Natural killer cell (primary cell): ENCODE data around the gene VSIG8. TPM values are rescaled to one million over a fixed set of nuclear protein-coding genes. Genes with fewer than 3 reads are reported as not detected.

Experiments
- ATAC-seq, 3 donors: fragments of 150-1000 bp in 2 of 3; fragments of 200-7000 bp in 1 of 3; cut with Tn5 transposase; 1 replicate in 1 of 3; 2 replicates in 2 of 3; pipeline ENCODE4 v1.10.0; 2021; ENCODE audit warnings: mild to moderate bottlenecking in 2 of 3, moderate library complexity in 2 of 3
- DNase-seq, 2 donors: peaks; one replicate each; pipeline versions ENCODE4 v3.0.0 to v3.0.0-alpha.2; 2013 to 2021; ENCODE audit warnings: mixed read lengths in 1 of 2
- H3K27ac ChIP-seq: one replicate; pipeline ENCODE4 v1.5.1; 2013; ENCODE audit warnings: mild to moderate bottlenecking, low read length
- H3K27me3 ChIP-seq: one replicate; pipeline ENCODE4 v1.6.1; 2013; ENCODE audit warnings: low read length; ENCODE audit not compliant: control insufficient read depth, insufficient read depth
- H3K36me3 ChIP-seq: one replicate; pipeline ENCODE4 v1.6.1; 2013; ENCODE audit warnings: low read length; ENCODE audit not compliant: control insufficient read depth, insufficient read depth
- H3K4me1 ChIP-seq: one replicate; pipeline ENCODE4 v1.6.1; 2013; ENCODE audit warnings: low read length; ENCODE audit not compliant: control insufficient read depth, insufficient read depth
- H3K4me3 ChIP-seq: one replicate; pipeline ENCODE4 v1.5.1; 2013; ENCODE audit warnings: low read length
- H3K9me3 ChIP-seq: one replicate; pipeline ENCODE4 v1.6.1; 2013; ENCODE audit warnings: low read length; ENCODE audit not compliant: control insufficient read depth, insufficient read depth
- H3K27ac Mint-ChIP-seq, 2 donors: one replicate each; pipeline ENCODE4 v1.8.0; 2022; ENCODE audit warnings: mild to moderate bottlenecking in 2 of 2, mixed read lengths in 2 of 2, moderate library complexity in 1 of 2
- H3K27me3 Mint-ChIP-seq, 2 donors: one replicate each; pipeline ENCODE4 v1.8.0; 2022; ENCODE audit warnings: low read depth in 2 of 2, mixed read lengths in 2 of 2
- H3K36me3 Mint-ChIP-seq: one replicate; pipeline ENCODE4 v1.8.0; 2022; ENCODE audit warnings: mixed read lengths
- H3K4me1 Mint-ChIP-seq, 2 donors: one replicate each; pipeline ENCODE4 v1.8.0; 2022; ENCODE audit warnings: mixed read lengths in 2 of 2
- H3K4me3 Mint-ChIP-seq: one replicate; pipeline ENCODE4 v1.8.0; 2022; ENCODE audit warnings: mild to moderate bottlenecking, moderate library complexity, mixed read lengths
- H3K9me3 Mint-ChIP-seq, 2 donors: one replicate each; pipeline ENCODE4 v1.8.0; 2022; ENCODE audit warnings: mixed read lengths in 2 of 2
- CTCF ChIP-seq: fragments of 200-600 bp; IDR thresholded peaks from one replicate; pipeline ENCODE4 v1.8.0; 2022; ENCODE audit warnings: antibody characterized with exemption
- WGBS: methylation state at CpG from one replicate; pipeline ENCODE4 v1.1.7; 2013; ENCODE audit warnings: missing lambda C conversion rate; ENCODE audit not compliant: insufficient coverage; 5-methylcytosine and 5-hydroxymethylcytosine counted together
- intact Hi-C: fragments of 100-400 bp; cut with micrococcal nuclease; formaldehyde crosslinking; loops from one replicate; pipeline ENCODE4 v1.14.2; 2022
- total RNA-seq, 4 donors: library from RNA; stranded (reverse); fragments of 120-200 nt in 1 of 4; gene quantifications; one replicate each; pipeline versions ENCODE4 v1.2.3 to v1.2.4, GENCODE V29; 2013 to 2022

VSIG8 gene
- total RNA-seq, 3 donors from 2014 or later (not counting 1 experiment from before 2014, with no cell fraction given): not detected

- intact Hi-C loops: loop anchor here (10.0 kb wide), 1 partner anchor 1249 kb away; no protein-coding TSS in a partner anchor
- H3K4me3 Mint-ChIP-seq: peak overlapping the region; percentile 62
Observed at GRCh38 chr1:159825564-159825963, 36.9 kb downstream of the VSIG8 start.

GRCh38 chr1:159823406-159823805, 39.1 kb downstream of the VSIG8 start:
- Histone ChIP-seq H3K4me3 (no peak overlapping the region), H3K36me3 (no peaks in the 10 kb centered on the region), H3K9me3 (peaks cover 12% of the 10 kb centered on the region), H3K27ac (no peak overlapping the region), H3K4me1 (peaks cover 72% of the 10 kb centered on the region), H3K27me3 (no peaks in the 10 kb centered on the region)
- no peaks in the 10 kb centered on the region for H3K9me3 Mint-ChIP-seq
- no peaks in the 10 kb centered on the region for H3K36me3 Mint-ChIP-seq
- no peak overlapping the region for H3K27ac Mint-ChIP-seq
- 91% methylated on average over 4 of the region's 7 CpGs for whole genome bisulfite sequencing
- TF ChIP-seq CTCF: no peak
- peaks cover 0 to 18% of the 10 kb centered on the region in 2 donors for H3K27me3 Mint-ChIP-seq
- intact Hi-C loops: loop anchor here (10.0 kb wide), 1 partner anchor 1251 kb away; no protein-coding TSS in a partner anchor
- no peak overlapping the region for H3K4me3 Mint-ChIP-seq
- DNase-seq (no peak), ATAC-seq (no peak)
- peaks cover 87% of the 10 kb centered on the region in 2 donors for H3K4me1 Mint-ChIP-seq

More at GRCh38 chr1:159825564-159825963, 36.9 kb downstream of the VSIG8 start:
- Histone ChIP-seq H3K9me3 (peaks cover 24% of the 10 kb centered on the region), H3K4me1 (peaks cover 92% of the 10 kb centered on the region), H3K27me3 (no peaks in the 10 kb centered on the region), H3K4me3 (no peak overlapping the region), H3K27ac (no peak overlapping the region), H3K36me3 (no peaks in the 10 kb centered on the region)
- 42% methylated on average over 3 of the region's 3 CpGs for WGBS
- Mint-ChIP-seq H3K27me3 (peaks cover 15 to 26% of the 10 kb centered on the region in 2 donors), H3K4me1 (peaks cover 92 to 96% of the 10 kb centered on the region in 2 donors), H3K9me3 (peaks cover 5 to 6% of the 10 kb centered on the region in 2 donors), H3K36me3 (peaks cover 10% of the 10 kb centered on the region), H3K27ac (peak overlapping the region; percentile 90 to 92)
- ATAC-seq (no peak), DNase-seq (peak in 1 of 2 donors; percentile 28)
- TF ChIP-seq CTCF: no peak

- Histone ChIP-seq H3K4me1 (peaks cover 51% of the 10 kb centered on the region), H3K27ac (no peak overlapping the region), H3K27me3 (no peaks in the 10 kb centered on the region), H3K4me3 (no peak overlapping the region), H3K9me3 (no peaks in the 10 kb centered on the region), H3K36me3 (no peaks in the 10 kb centered on the region)
- ATAC-seq: peak in 2 of 3 donors; percentile 27 to 44
- peak; percentile 89 for TF ChIP-seq CTCF
- intact Hi-C loops: loop anchor here (10.0 kb wide), 1 partner anchor 1253 kb away; no protein-coding TSS in a partner anchor
- H3K9me3 Mint-ChIP-seq: no peaks in the 10 kb centered on the region
- H3K27me3 Mint-ChIP-seq: peaks cover 0 to 18% of the 10 kb centered on the region in 2 donors
- no peak overlapping the region for H3K4me3 Mint-ChIP-seq
- 94% methylated on average over 9 of the region's 9 CpGs for WGBS
- H3K27ac Mint-ChIP-seq: peak overlapping the region in 1 of 2 donors; percentile 29
- peaks cover 69 to 71% of the 10 kb centered on the region in 2 donors for H3K4me1 Mint-ChIP-seq
- H3K36me3 Mint-ChIP-seq: no peaks in the 10 kb centered on the region
- peak; percentile 36 to 48 for DNase-seq
Observed at GRCh38 chr1:159821171-159821867, 41.1 kb downstream of the VSIG8 start.
